Smooth muscle cell (in vitro differentiated cells): ENCODE results near the gene PROK1. TPM values are rescaled to one million over a fixed set of nuclear protein-coding genes. Genes with fewer than 3 reads are reported as not detected.

Source experiments
- DNase-seq: peaks from one replicate; lab custom pipeline; 2025; ENCODE audit not compliant: unreplicated experiment; lab: John Stamatoyannopoulos, UW
- H2AFZ ChIP-seq: fragments of 200-600 bp; sonication (generic); 2 replicates; pipeline ENCODE4 v1.6.0; 2016; ENCODE audit warnings: antibody characterized with exemption, low read depth, mild to moderate bottlenecking
- H3F3A ChIP-seq: fragments of 200-600 bp; sonication (generic); 2 replicates; pipeline ENCODE4 v1.6.0; 2017; ENCODE audit warnings: antibody characterized with exemption, low read depth
- H3K27ac ChIP-seq: fragments of 200-600 bp; sonication (generic); 2 replicates; pipeline ENCODE4 v1.5.1; 2016; ENCODE audit warnings: low read depth, mild to moderate bottlenecking
- H3K27me3 ChIP-seq: fragments of 200-600 bp; sonication (generic); 2 replicates; pipeline ENCODE4 v1.6.1; 2016; ENCODE audit warnings: low read depth, mild to moderate bottlenecking
- H3K36me3 ChIP-seq: fragments of 200-600 bp; sonication (generic); 2 replicates; pipeline ENCODE4 v1.5.1; 2016; ENCODE audit warnings: low read depth
- H3K4me1 ChIP-seq: fragments of 200-600 bp; sonication (generic); 2 replicates; pipeline ENCODE4 v1.5.1; 2016; ENCODE audit warnings: low read depth
- H3K4me2 ChIP-seq: fragments of 200-600 bp; sonication (generic); 2 replicates; pipeline ENCODE4 v1.6.0; 2016; ENCODE audit warnings: mild to moderate bottlenecking
- H3K4me3 ChIP-seq: fragments of 200-600 bp; sonication (generic); 2 replicates; pipeline ENCODE4 v1.5.1; 2016; ENCODE audit warnings: mild to moderate bottlenecking
- H3K79me2 ChIP-seq: fragments of 200-600 bp; sonication (generic); 2 replicates; pipeline ENCODE4 v1.6.0; 2016; ENCODE audit warnings: low read depth, mild to moderate bottlenecking
- H3K9ac ChIP-seq: fragments of 200-600 bp; sonication (generic); 2 replicates; pipeline ENCODE4 v1.6.0; 2016; ENCODE audit warnings: low read depth
- H3K9me3 ChIP-seq: fragments of 200-600 bp; sonication (generic); replicated peaks from 2 replicates; pipeline ENCODE4 v1.5.1; 2016; ENCODE audit warnings: low read depth
- H4K20me1 ChIP-seq: fragments of 200-600 bp; sonication (generic); 2 replicates; pipeline ENCODE4 v1.6.0; 2016; ENCODE audit warnings: low read depth
- WGBS: methylation state at CpG from one replicate; pipeline ENCODE4 v1.1.7; 2016; ENCODE audit warnings: low lambda C conversion rate; 5-methylcytosine and 5-hydroxymethylcytosine counted together
- polyA plus RNA-seq: library from polyadenylated mRNA; unstranded; fragments of >200 nt; fragmentation: Nextera tagmentation; extraction: Ambion mirVana; gene quantifications from 2 replicates; pipeline ENCODE4 v1.2.1, GENCODE V29; 2016
- total RNA-seq: library from RNA; depleted of rRNA; stranded (reverse); fragments of >200 nt; gene quantifications from 2 replicates; pipeline ENCODE4 v1.2.3, GENCODE V29; 2014
- TF ChIP-seq, protein P1 (sequence below): fragments of 200-600 bp; sonication (generic); IDR thresholded peaks from 2 replicates; pipeline ENCODE4 v1.5.1; 2017; ENCODE audit warnings: borderline replicate concordance, mild to moderate bottlenecking, antibody characterized with exemption; ENCODE audit not compliant: insufficient read depth, poor library complexity, severe bottlenecking

Gene PROK1
- total and polyA plus RNA-seq, 2 experiments from 2014 or later: 43.0 to 69.5 TPM

- Histone ChIP-seq H3F3A (peaks cover 15% of the 10 kb centered on the region), H3K4me3 (no peak overlapping the region), H4K20me1 (no peaks in the 10 kb centered on the region), H3K9me3 (no peaks in the 10 kb centered on the region), H3K36me3 (no peaks in the 10 kb centered on the region), H3K4me2 (peak overlapping the region; percentile 42), H2AFZ (peak overlapping the region; percentile 65), H3K27me3 (no peaks in the 10 kb centered on the region), H3K4me1 (peaks cover 13% of the 10 kb centered on the region), H3K79me2 (no peaks in the 10 kb centered on the region), H3K27ac (peak overlapping the region; percentile 14), H3K9ac (no peak overlapping the region)
- no peak for DNase-seq
- TF ChIP-seq, protein P1, sequence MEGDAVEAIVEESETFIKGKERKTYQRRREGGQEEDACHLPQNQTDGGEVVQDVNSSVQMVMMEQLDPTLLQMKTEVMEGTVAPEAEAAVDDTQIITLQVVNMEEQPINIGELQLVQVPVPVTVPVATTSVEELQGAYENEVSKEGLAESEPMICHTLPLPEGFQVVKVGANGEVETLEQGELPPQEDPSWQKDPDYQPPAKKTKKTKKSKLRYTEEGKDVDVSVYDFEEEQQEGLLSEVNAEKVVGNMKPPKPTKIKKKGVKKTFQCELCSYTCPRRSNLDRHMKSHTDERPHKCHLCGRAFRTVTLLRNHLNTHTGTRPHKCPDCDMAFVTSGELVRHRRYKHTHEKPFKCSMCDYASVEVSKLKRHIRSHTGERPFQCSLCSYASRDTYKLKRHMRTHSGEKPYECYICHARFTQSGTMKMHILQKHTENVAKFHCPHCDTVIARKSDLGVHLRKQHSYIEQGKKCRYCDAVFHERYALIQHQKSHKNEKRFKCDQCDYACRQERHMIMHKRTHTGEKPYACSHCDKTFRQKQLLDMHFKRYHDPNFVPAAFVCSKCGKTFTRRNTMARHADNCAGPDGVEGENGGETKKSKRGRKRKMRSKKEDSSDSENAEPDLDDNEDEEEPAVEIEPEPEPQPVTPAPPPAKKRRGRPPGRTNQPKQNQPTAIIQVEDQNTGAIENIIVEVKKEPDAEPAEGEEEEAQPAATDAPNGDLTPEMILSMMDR: no peak
Observed at GRCh38 chr1:110441888-110442287, 9.1 kb upstream of the PROK1 start.

- no peak overlapping the region for H3K9ac ChIP-seq
- no peaks in the 10 kb centered on the region for H3K27me3 ChIP-seq
- 49% methylated on average over 8 of the region's 8 CpGs for WGBS
- peak overlapping the region; percentile 15 for H3K4me2 ChIP-seq
- no peaks in the 10 kb centered on the region for H3K36me3 ChIP-seq
- peaks cover 11% of the 10 kb centered on the region for H3F3A ChIP-seq
- H3K79me2 ChIP-seq: no peaks in the 10 kb centered on the region
- TF ChIP-seq, protein P1: no peak
- no peaks in the 10 kb centered on the region for H4K20me1 ChIP-seq
- no peak overlapping the region for H3K27ac ChIP-seq
- no peak overlapping the region for H3K4me3 ChIP-seq
- no peaks in the 10 kb centered on the region for H3K9me3 ChIP-seq
- peak overlapping the region; percentile 30 for H2AFZ ChIP-seq
- H3K4me1 ChIP-seq: peaks cover 8% of the 10 kb centered on the region
- no peak for DNase-seq
Observed at GRCh38 chr1:110443451-110443850, 7.5 kb upstream of the PROK1 start.

DNA sequence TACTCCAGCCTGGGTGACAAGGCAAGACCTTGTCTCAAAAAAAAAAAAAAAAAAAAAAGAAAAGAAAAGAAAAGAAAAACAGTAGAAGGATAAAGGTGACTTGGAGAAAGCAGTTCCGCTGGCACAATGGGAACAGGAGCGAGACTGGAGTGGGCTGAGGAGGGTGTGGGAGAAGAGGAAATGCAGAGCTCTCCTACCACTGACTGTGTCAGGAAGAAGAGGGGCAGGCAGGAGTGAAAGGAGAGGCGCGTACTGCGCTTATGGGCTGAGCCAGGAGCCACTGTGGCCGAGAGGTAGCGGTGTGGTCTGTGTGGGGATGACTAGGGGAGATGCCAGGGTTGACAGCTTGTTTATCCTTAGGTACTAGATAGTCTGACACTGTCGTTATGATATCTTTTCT, 6.4 kb upstream of the PROK1 start:
- Histone ChIP-seq H3K4me3 (no peak overlapping the region), H3K27me3 (no peaks in the 10 kb centered on the region), H3K79me2 (no peaks in the 10 kb centered on the region), H3K27ac (no peak overlapping the region), H3K36me3 (no peaks in the 10 kb centered on the region), H3F3A (peaks cover 5% of the 10 kb centered on the region), H4K20me1 (no peaks in the 10 kb centered on the region), H3K4me1 (peaks cover 8% of the 10 kb centered on the region), H3K9ac (no peak overlapping the region), H2AFZ (no peak overlapping the region), H3K9me3 (no peaks in the 10 kb centered on the region), H3K4me2 (no peak overlapping the region)
- 89% methylated on average over 8 of the region's 8 CpGs for WGBS
- TF ChIP-seq, protein P1: no peak
- no peak for DNase-seq

DNA sequence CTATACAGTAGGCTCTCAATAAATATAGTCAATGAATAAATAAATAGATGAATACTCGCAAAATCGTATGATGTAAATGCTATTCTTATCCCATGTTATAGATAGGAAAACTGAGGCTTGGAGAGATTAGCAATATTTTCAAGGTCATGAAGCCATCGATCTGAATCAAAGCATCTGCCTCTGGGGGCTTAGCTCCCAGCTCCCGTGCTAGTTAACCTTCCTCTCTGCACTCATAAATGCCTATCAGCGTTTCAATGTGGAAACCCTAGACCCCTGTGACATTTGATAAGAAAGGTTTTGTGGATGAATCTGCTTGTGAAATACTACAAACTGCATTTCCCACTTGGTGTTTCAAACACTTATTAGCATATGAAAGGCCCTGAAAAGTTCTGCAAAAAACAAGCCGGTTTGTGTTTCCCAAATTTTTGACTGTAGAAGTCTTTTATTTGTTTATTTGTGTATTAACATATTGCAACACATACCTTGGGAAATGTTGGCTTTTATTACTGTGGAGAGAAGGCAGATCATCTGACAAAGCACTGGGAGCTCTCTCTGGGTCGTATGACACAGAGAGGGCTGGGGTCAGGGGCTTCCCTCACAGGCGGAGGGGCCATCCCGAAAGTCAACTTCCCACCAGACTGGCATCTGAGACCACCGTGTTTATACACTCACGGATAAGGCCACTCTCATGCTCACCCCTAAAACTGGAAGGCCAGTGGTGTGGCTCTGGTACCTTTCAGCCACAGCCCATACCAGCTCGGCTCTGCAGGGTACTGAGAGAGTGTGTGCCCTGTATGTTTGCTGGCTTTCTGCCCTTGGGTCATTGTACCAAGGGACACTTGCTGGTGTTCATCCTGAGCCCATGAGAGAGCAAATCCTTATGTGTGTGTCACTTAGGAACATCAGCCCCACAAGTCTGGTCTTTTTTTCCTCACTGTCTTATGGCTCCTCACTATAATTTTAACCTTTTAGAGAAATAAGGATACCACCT, 993 bp upstream of the PROK1 start:
- Histone ChIP-seq H3K36me3 (no peaks in the 10 kb centered on the region), H3K79me2 (peaks cover 10% of the 10 kb centered on the region), H3K4me2 (peak overlapping the region; percentile 69), H3K9me3 (no peaks in the 10 kb centered on the region), H3K27me3 (no peaks in the 10 kb centered on the region), H3K4me1 (no peaks in the 10 kb centered on the region), H3K4me3 (no peak overlapping the region), H3F3A (no peaks in the 10 kb centered on the region), H2AFZ (no peak overlapping the region), H3K9ac (no peak overlapping the region), H4K20me1 (no peaks in the 10 kb centered on the region), H3K27ac (no peak overlapping the region)
- TF ChIP-seq, protein P1: no peak
- no peak for DNase-seq
- WGBS: 52% methylated on average over 12 of the region's 12 CpGs
